HUES64 (cell line): ENCODE measurements around the gene NTF3.

Source experiments
- H3K27ac ChIP-seq: 2 replicates; pipeline ENCODE4 v1.7.0; 2013; ENCODE audit warnings: low read depth, low read length, inconsistent platforms
- H3K27me3 ChIP-seq: 2 replicates; pipeline ENCODE4 v1.6.1; 2013; ENCODE audit warnings: mild to moderate bottlenecking, low read length; ENCODE audit not compliant: insufficient read depth
- H3K36me3 ChIP-seq: 2 replicates; pipeline ENCODE4 v1.6.1; 2013; ENCODE audit warnings: mild to moderate bottlenecking, low read length; ENCODE audit not compliant: insufficient read depth
- H3K4me1 ChIP-seq: 2 replicates; pipeline ENCODE4 v1.6.1; 2013; ENCODE audit warnings: mild to moderate bottlenecking, low read length, moderate library complexity; ENCODE audit not compliant: insufficient read depth
- H3K4me3 ChIP-seq: 2 replicates; pipeline ENCODE4 v1.5.1; 2013; ENCODE audit warnings: mild to moderate bottlenecking, low read length, moderate library complexity
- H3K9ac ChIP-seq: 2 replicates; pipeline ENCODE4 v1.6.1; 2013; ENCODE audit warnings: mild to moderate bottlenecking, low read depth, low read length
- H3K9me3 ChIP-seq: 2 replicates; pipeline ENCODE4 v1.6.1; 2013; ENCODE audit warnings: low read depth, low read length; ENCODE audit not compliant: insufficient read depth
- WGBS: fragments of 150-250, 120-280 bp; methylation state at CpG from one replicate; pipeline ENCODE4 v1.1.7; 2013; ENCODE audit warnings: missing lambda C conversion rate; 5-methylcytosine and 5-hydroxymethylcytosine counted together

NTF3 gene

GRCh38 chr12:5444520-5444919 is 12.6 kb downstream of the NTF3 start:
- Histone ChIP-seq H3K4me1 (peaks cover 14% of the 10 kb centered on the region), H3K9me3 (no peaks in the 10 kb centered on the region), H3K36me3 (no peaks in the 10 kb centered on the region), H3K4me3 (no peak overlapping the region), H3K9ac (no peak overlapping the region), H3K27me3 (no peaks in the 10 kb centered on the region), H3K27ac (no peak overlapping the region)
- 88% methylated on average over 6 of the region's 6 CpGs for WGBS

- WGBS: 94% methylated on average over 4 of the region's 5 CpGs
- H3K27me3 ChIP-seq: no peaks in the 10 kb centered on the region
- H3K27ac ChIP-seq: no peak overlapping the region
These were observed 15.4 kb downstream of the NTF3 start for GRCh38 chr12:5447320-5447719.

GRCh38 chr12:5451251-5451650 is 19.3 kb downstream of the NTF3 start:
- Histone ChIP-seq H3K27ac (no peak overlapping the region), H3K4me1 (no peaks in the 10 kb centered on the region), H3K4me3 (no peak overlapping the region), H3K27me3 (no peaks in the 10 kb centered on the region), H3K9ac (no peak overlapping the region), H3K36me3 (no peaks in the 10 kb centered on the region), H3K9me3 (no peaks in the 10 kb centered on the region)
- 88% methylated on average over 1 of the region's 1 CpG for WGBS

More at GRCh38 chr12:5447320-5447719, 15.4 kb downstream of the NTF3 start:
- H3K9ac ChIP-seq: no peak overlapping the region
- no peaks in the 10 kb centered on the region for H3K9me3 ChIP-seq
- H3K4me1 ChIP-seq: 0 out of 2 replicates have a peak, but pooled peaks cover under 1% of the 10 kb centered on the region
- no peak overlapping the region for H3K4me3 ChIP-seq
- H3K36me3 ChIP-seq: no peaks in the 10 kb centered on the region

- Histone ChIP-seq H3K36me3 (no peaks in the 10 kb centered on the region), H3K9me3 (no peaks in the 10 kb centered on the region), H3K27me3 (no peaks in the 10 kb centered on the region), H3K4me1 (no peaks in the 10 kb centered on the region), H3K4me3 (no peak overlapping the region), H3K9ac (no peak overlapping the region), H3K27ac (no peak overlapping the region)
- 92% methylated on average over 9 of the region's 9 CpGs for WGBS
These were observed 20.7 kb downstream of the NTF3 start for GRCh38 chr12:5452569-5452968.

GRCh38 chr12:5453466-5453865 is 21.6 kb downstream of the NTF3 start:
- Histone ChIP-seq H3K27ac (no peak overlapping the region), H3K4me3 (no peak overlapping the region), H3K36me3 (no peaks in the 10 kb centered on the region), H3K27me3 (no peaks in the 10 kb centered on the region), H3K9me3 (no peaks in the 10 kb centered on the region), H3K4me1 (no peaks in the 10 kb centered on the region), H3K9ac (no peak overlapping the region)
- WGBS: 93% methylated on average over 5 of the region's 5 CpGs

- H3K4me3 ChIP-seq: no peak overlapping the region
- H3K4me1 ChIP-seq: no peaks in the 10 kb centered on the region
- H3K9me3 ChIP-seq: no peaks in the 10 kb centered on the region
- no peak overlapping the region for H3K9ac ChIP-seq
- no peaks in the 10 kb centered on the region for H3K27me3 ChIP-seq
- WGBS: 92% methylated on average over 11 of the region's 11 CpGs
- no peak overlapping the region for H3K27ac ChIP-seq
- H3K36me3 ChIP-seq: no peaks in the 10 kb centered on the region
These were observed 23.1 kb downstream of the NTF3 start for GRCh38 chr12:5455045-5455444.

- no peak overlapping the region for H3K4me3 ChIP-seq
- no peaks in the 10 kb centered on the region for H3K9me3 ChIP-seq
- 92% methylated on average over 6 of the region's 6 CpGs for WGBS
- H3K4me1 ChIP-seq: no peaks in the 10 kb centered on the region
- H3K36me3 ChIP-seq: no peaks in the 10 kb centered on the region
- no peak overlapping the region for H3K9ac ChIP-seq
- H3K27ac ChIP-seq: no peak overlapping the region
- H3K27me3 ChIP-seq: no peaks in the 10 kb centered on the region
These were observed 24.1 kb downstream of the NTF3 start for GRCh38 chr12:5456030-5456429.

- Histone ChIP-seq H3K4me1 (no peaks in the 10 kb centered on the region), H3K27me3 (no peaks in the 10 kb centered on the region), H3K27ac (no peak overlapping the region), H3K4me3 (no peak overlapping the region), H3K36me3 (no peaks in the 10 kb centered on the region), H3K9me3 (no peaks in the 10 kb centered on the region), H3K9ac (no peak overlapping the region)
- WGBS: 86% methylated on average over 8 of the region's 8 CpGs
These were observed 25.0 kb downstream of the NTF3 start for GRCh38 chr12:5456906-5457305.

- Histone ChIP-seq H3K9me3 (no peaks in the 10 kb centered on the region), H3K9ac (no peak overlapping the region), H3K27ac (no peak overlapping the region), H3K4me3 (no peak overlapping the region), H3K36me3 (no peaks in the 10 kb centered on the region), H3K4me1 (no peaks in the 10 kb centered on the region), H3K27me3 (no peaks in the 10 kb centered on the region)
- 90% methylated on average over 12 of the region's 12 CpGs for WGBS
These were observed 26.5 kb downstream of the NTF3 start for GRCh38 chr12:5458229-5459050.

GRCh38 chr12:5459051-5459782 is 27.3 kb downstream of the NTF3 start:
- Histone ChIP-seq H3K4me3 (no peak overlapping the region), H3K27me3 (no peaks in the 10 kb centered on the region), H3K27ac (no peak overlapping the region), H3K36me3 (no peaks in the 10 kb centered on the region), H3K4me1 (no peaks in the 10 kb centered on the region), H3K9me3 (no peaks in the 10 kb centered on the region), H3K9ac (no peak overlapping the region)
- 97% methylated on average over 10 of the region's 10 CpGs for WGBS

- Histone ChIP-seq H3K36me3 (no peaks in the 10 kb centered on the region), H3K27me3 (no peaks in the 10 kb centered on the region), H3K4me1 (no peaks in the 10 kb centered on the region), H3K4me3 (no peak overlapping the region), H3K9me3 (no peaks in the 10 kb centered on the region), H3K27ac (no peak overlapping the region), H3K9ac (no peak overlapping the region)
- WGBS: 89% methylated on average over 1 of the region's 2 CpGs
These were observed 28.9 kb downstream of the NTF3 start for GRCh38 chr12:5460817-5461216.
